ENCODE results near the gene BCAS4. TPM values are rescaled to one million over a fixed set of nuclear protein-coding genes. Genes with fewer than 3 reads are reported as not detected.

The BCAS4 gene
- 4.8 and 5.3 TPM in 2 replicates for total RNA-seq (2012; rRNA removed)

GRCh38 chr20:50794846-50795634, at the start of gene BCAS4:
Gene BCAS4, plus strand, starts transcription at chr20:50795061. Its CDS starts 23 bp downstream, at chr20:50795084.
- Histone ChIP-seq H3K4me3 (ENCODE audit: low read length) (peak within 1 kb of the TSS; percentile 91), H3K9me3 (replicated peaks; ENCODE audit: low read length) (no peaks in the 10 kb centered on the region), H3K4me2 (ENCODE audit: low read length) (peak within 1 kb of the TSS; percentile 91), H3K36me3 (ENCODE audit: insufficient read depth, low read length) (no peaks in the 10 kb centered on the region), H3K27me3 (ENCODE audit: control insufficient read depth, insufficient read depth, low read length) (no peaks in the 10 kb centered on the region), H3K4me1 (ENCODE audit: control insufficient read depth, insufficient read depth, low read length) (peaks cover 14% of the 10 kb centered on the region), H3K9ac (ENCODE audit: low read depth, low read length) (peak within 1 kb of the TSS; percentile 82)

GRCh38 chr20:50745634-50746137, 49.2 kb upstream of the BCAS4 start:
- H3K4me3 ChIP-seq (ENCODE audit: low read length): no peak overlapping the region
- no peaks in the 10 kb centered on the region for H3K9me3 ChIP-seq (replicated peaks; ENCODE audit: low read length)
- peaks cover 13% of the 10 kb centered on the region for H3K4me1 ChIP-seq (ENCODE audit: control insufficient read depth, insufficient read depth, low read length)
- H3K9ac ChIP-seq (ENCODE audit: low read depth, low read length): no peak overlapping the region
- H3K36me3 ChIP-seq (ENCODE audit: insufficient read depth, low read length): no peaks in the 10 kb centered on the region
- no peak overlapping the region for H3K4me2 ChIP-seq (ENCODE audit: low read length)
- peaks cover 12% of the 10 kb centered on the region for H3K27me3 ChIP-seq (ENCODE audit: control insufficient read depth, insufficient read depth, low read length)

GRCh38 chr20:50746138-50746940, 48.5 kb upstream of the BCAS4 start:
- H3K4me2 ChIP-seq (ENCODE audit: low read length): no peak overlapping the region
- H3K4me1 ChIP-seq (ENCODE audit: control insufficient read depth, insufficient read depth, low read length): peaks cover 13% of the 10 kb centered on the region
- peaks cover 12% of the 10 kb centered on the region for H3K27me3 ChIP-seq (ENCODE audit: control insufficient read depth, insufficient read depth, low read length)
- H3K9me3 ChIP-seq (replicated peaks; ENCODE audit: low read length): no peaks in the 10 kb centered on the region
- H3K4me3 ChIP-seq (ENCODE audit: low read length): no peak overlapping the region
- no peak overlapping the region for H3K9ac ChIP-seq (ENCODE audit: low read depth, low read length)
- H3K36me3 ChIP-seq (ENCODE audit: insufficient read depth, low read length): no peaks in the 10 kb centered on the region

- no peaks in the 10 kb centered on the region for H3K9me3 ChIP-seq (replicated peaks; ENCODE audit: low read length)
- peaks cover 9% of the 10 kb centered on the region for H3K4me1 ChIP-seq (ENCODE audit: control insufficient read depth, insufficient read depth, low read length)
- H3K9ac ChIP-seq (ENCODE audit: low read depth, low read length): no peak overlapping the region
- H3K27me3 ChIP-seq (ENCODE audit: control insufficient read depth, insufficient read depth, low read length): peaks cover 18% of the 10 kb centered on the region
- no peak overlapping the region for H3K4me2 ChIP-seq (ENCODE audit: low read length)
- H3K36me3 ChIP-seq (ENCODE audit: insufficient read depth, low read length): no peaks in the 10 kb centered on the region
- H3K4me3 ChIP-seq (ENCODE audit: low read length): no peak overlapping the region
These were observed 47.6 kb upstream of the BCAS4 start for GRCh38 chr20:50747275-50747674.

- Histone ChIP-seq H3K9ac (ENCODE audit: low read depth, low read length) (no peak overlapping the region), H3K27me3 (ENCODE audit: control insufficient read depth, insufficient read depth, low read length) (peaks cover 36% of the 10 kb centered on the region), H3K4me1 (ENCODE audit: control insufficient read depth, insufficient read depth, low read length) (no peaks in the 10 kb centered on the region), H3K36me3 (ENCODE audit: insufficient read depth, low read length) (no peaks in the 10 kb centered on the region), H3K9me3 (replicated peaks; ENCODE audit: low read length) (no peaks in the 10 kb centered on the region), H3K4me3 (ENCODE audit: low read length) (no peak overlapping the region), H3K4me2 (ENCODE audit: low read length) (no peak overlapping the region)
These were observed 44.7 kb upstream of the BCAS4 start for GRCh38 chr20:50750145-50750671.

GRCh38 chr20:50753152-50753551, 41.7 kb upstream of the BCAS4 start:
- Histone ChIP-seq H3K36me3 (ENCODE audit: insufficient read depth, low read length) (no peaks in the 10 kb centered on the region), H3K4me3 (ENCODE audit: low read length) (no peak overlapping the region), H3K4me1 (ENCODE audit: control insufficient read depth, insufficient read depth, low read length) (no peaks in the 10 kb centered on the region), H3K27me3 (ENCODE audit: control insufficient read depth, insufficient read depth, low read length) (peaks cover 43% of the 10 kb centered on the region), H3K9ac (ENCODE audit: low read depth, low read length) (no peak overlapping the region), H3K4me2 (ENCODE audit: low read length) (no peak overlapping the region), H3K9me3 (replicated peaks; ENCODE audit: low read length) (no peaks in the 10 kb centered on the region)

GRCh38 chr20:50754420-50754819, 40.4 kb upstream of the BCAS4 start:
- H3K27me3 ChIP-seq (ENCODE audit: control insufficient read depth, insufficient read depth, low read length): peaks cover 43% of the 10 kb centered on the region
- no peak overlapping the region for H3K4me2 ChIP-seq (ENCODE audit: low read length)
- no peaks in the 10 kb centered on the region for H3K9me3 ChIP-seq (replicated peaks; ENCODE audit: low read length)
- H3K4me3 ChIP-seq (ENCODE audit: low read length): no peak overlapping the region
- H3K9ac ChIP-seq (ENCODE audit: low read depth, low read length): no peak overlapping the region
- no peaks in the 10 kb centered on the region for H3K4me1 ChIP-seq (ENCODE audit: control insufficient read depth, insufficient read depth, low read length)
- no peaks in the 10 kb centered on the region for H3K36me3 ChIP-seq (ENCODE audit: insufficient read depth, low read length)

GRCh38 chr20:50756447-50756846, 38.4 kb upstream of the BCAS4 start:
- H3K9me3 ChIP-seq (replicated peaks; ENCODE audit: low read length): no peaks in the 10 kb centered on the region
- no peak overlapping the region for H3K4me2 ChIP-seq (ENCODE audit: low read length)
- H3K36me3 ChIP-seq (ENCODE audit: insufficient read depth, low read length): no peaks in the 10 kb centered on the region
- H3K27me3 ChIP-seq (ENCODE audit: control insufficient read depth, insufficient read depth, low read length): peaks cover 30% of the 10 kb centered on the region
- no peak overlapping the region for H3K9ac ChIP-seq (ENCODE audit: low read depth, low read length)
- peaks cover 4% of the 10 kb centered on the region for H3K4me1 ChIP-seq (ENCODE audit: control insufficient read depth, insufficient read depth, low read length)
- no peak overlapping the region for H3K4me3 ChIP-seq (ENCODE audit: low read length)

- H3K4me3 ChIP-seq (ENCODE audit: low read length): no peak overlapping the region
- no peak overlapping the region for H3K4me2 ChIP-seq (ENCODE audit: low read length)
- H3K36me3 ChIP-seq (ENCODE audit: insufficient read depth, low read length): no peaks in the 10 kb centered on the region
- H3K4me1 ChIP-seq (ENCODE audit: control insufficient read depth, insufficient read depth, low read length): peaks cover 23% of the 10 kb centered on the region
- H3K9ac ChIP-seq (ENCODE audit: low read depth, low read length): no peak overlapping the region
- peaks cover 17% of the 10 kb centered on the region for H3K27me3 ChIP-seq (ENCODE audit: control insufficient read depth, insufficient read depth, low read length)
- H3K9me3 ChIP-seq (replicated peaks; ENCODE audit: low read length): no peaks in the 10 kb centered on the region
These were observed 36.4 kb upstream of the BCAS4 start for GRCh38 chr20:50758469-50758868.

- H3K4me2 ChIP-seq (ENCODE audit: low read length): no peak overlapping the region
- peaks cover 23% of the 10 kb centered on the region for H3K4me1 ChIP-seq (ENCODE audit: control insufficient read depth, insufficient read depth, low read length)
- peaks cover 13% of the 10 kb centered on the region for H3K27me3 ChIP-seq (ENCODE audit: control insufficient read depth, insufficient read depth, low read length)
- H3K9me3 ChIP-seq (replicated peaks; ENCODE audit: low read length): no peaks in the 10 kb centered on the region
- no peak overlapping the region for H3K9ac ChIP-seq (ENCODE audit: low read depth, low read length)
- H3K36me3 ChIP-seq (ENCODE audit: insufficient read depth, low read length): no peaks in the 10 kb centered on the region
- no peak overlapping the region for H3K4me3 ChIP-seq (ENCODE audit: low read length)
These were observed 35.9 kb upstream of the BCAS4 start for GRCh38 chr20:50758992-50759391.

GRCh38 chr20:50759678-50760077, 35.2 kb upstream of the BCAS4 start:
- no peaks in the 10 kb centered on the region for H3K36me3 ChIP-seq (ENCODE audit: insufficient read depth, low read length)
- peaks cover 9% of the 10 kb centered on the region for H3K27me3 ChIP-seq (ENCODE audit: control insufficient read depth, insufficient read depth, low read length)
- no peak overlapping the region for H3K4me2 ChIP-seq (ENCODE audit: low read length)
- H3K9me3 ChIP-seq (replicated peaks; ENCODE audit: low read length): no peaks in the 10 kb centered on the region
- H3K9ac ChIP-seq (ENCODE audit: low read depth, low read length): no peak overlapping the region
- peaks cover 23% of the 10 kb centered on the region for H3K4me1 ChIP-seq (ENCODE audit: control insufficient read depth, insufficient read depth, low read length)
- no peak overlapping the region for H3K4me3 ChIP-seq (ENCODE audit: low read length)

Data from skeletal muscle satellite cell (primary cell).